Measurements from ENCODE around the gene RBFOX2.

DNA sequence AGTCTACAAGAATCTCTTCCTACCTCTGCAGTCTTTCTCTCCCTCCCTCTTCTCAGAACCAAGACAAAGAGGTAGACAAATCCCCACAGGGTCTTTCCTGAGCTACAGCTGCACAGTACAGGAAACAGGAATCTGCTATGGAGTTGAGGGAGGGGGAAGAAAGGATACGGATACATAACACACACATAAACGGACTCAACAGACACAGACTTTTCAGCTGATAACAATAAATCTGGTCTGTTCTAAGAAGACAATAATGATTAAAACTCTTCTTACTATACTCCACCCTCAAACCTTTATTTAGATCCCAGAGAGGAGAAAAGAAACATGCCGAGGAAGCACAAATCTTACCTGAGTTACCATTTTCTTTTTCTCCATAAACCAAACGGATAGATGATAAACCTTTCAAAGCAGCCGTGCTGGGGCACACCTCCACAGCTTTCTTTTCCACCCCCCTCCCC is 188.8 kb downstream of the RBFOX2 start:
- TF ChIP-seq, protein P1, sequence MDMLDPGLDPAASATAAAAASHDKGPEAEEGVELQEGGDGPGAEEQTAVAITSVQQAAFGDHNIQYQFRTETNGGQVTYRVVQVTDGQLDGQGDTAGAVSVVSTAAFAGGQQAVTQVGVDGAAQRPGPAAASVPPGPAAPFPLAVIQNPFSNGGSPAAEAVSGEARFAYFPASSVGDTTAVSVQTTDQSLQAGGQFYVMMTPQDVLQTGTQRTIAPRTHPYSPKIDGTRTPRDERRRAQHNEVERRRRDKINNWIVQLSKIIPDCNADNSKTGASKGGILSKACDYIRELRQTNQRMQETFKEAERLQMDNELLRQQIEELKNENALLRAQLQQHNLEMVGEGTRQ (IDR thresholded peaks at IDR 0.05) = no peak
- TF ChIP-seq JUNB (IDR thresholded peaks at IDR 0.05) (no peak), ATOH8 (CRISPR knock-in tag; IDR thresholded peaks at IDR 0.05; ENCODE audit: low read depth) (no peak), CHD4 (IDR thresholded peaks at IDR 0.05; ENCODE audit: borderline replicate concordance) (no peak), SMC3 (IDR thresholded peaks at IDR 0.05) (no peak), POLR2A (IDR thresholded peaks at IDR 0.05; ENCODE audit: low read length) (no peak), RAD21 (conservative IDR thresholded peaks at IDR 0.05 in 1 of 2, IDR thresholded peaks at IDR 0.05 in 1 of 2) (no peak), POLR2AphosphoS2 (conservative IDR thresholded peaks at IDR 0.05; ENCODE audit: low read length) (no peak), MAZ (IDR thresholded peaks at IDR 0.05; ENCODE audit: borderline replicate concordance, low read depth, low read length) (no peak)
- TF ChIP-seq, protein P2, sequence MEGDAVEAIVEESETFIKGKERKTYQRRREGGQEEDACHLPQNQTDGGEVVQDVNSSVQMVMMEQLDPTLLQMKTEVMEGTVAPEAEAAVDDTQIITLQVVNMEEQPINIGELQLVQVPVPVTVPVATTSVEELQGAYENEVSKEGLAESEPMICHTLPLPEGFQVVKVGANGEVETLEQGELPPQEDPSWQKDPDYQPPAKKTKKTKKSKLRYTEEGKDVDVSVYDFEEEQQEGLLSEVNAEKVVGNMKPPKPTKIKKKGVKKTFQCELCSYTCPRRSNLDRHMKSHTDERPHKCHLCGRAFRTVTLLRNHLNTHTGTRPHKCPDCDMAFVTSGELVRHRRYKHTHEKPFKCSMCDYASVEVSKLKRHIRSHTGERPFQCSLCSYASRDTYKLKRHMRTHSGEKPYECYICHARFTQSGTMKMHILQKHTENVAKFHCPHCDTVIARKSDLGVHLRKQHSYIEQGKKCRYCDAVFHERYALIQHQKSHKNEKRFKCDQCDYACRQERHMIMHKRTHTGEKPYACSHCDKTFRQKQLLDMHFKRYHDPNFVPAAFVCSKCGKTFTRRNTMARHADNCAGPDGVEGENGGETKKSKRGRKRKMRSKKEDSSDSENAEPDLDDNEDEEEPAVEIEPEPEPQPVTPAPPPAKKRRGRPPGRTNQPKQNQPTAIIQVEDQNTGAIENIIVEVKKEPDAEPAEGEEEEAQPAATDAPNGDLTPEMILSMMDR (IDR thresholded peaks at IDR 0.05) = no peak
